ENCODE results near the gene RSAD2. TPM values are rescaled to one million over a fixed set of nuclear protein-coding genes. Genes with fewer than 3 reads are reported as not detected.

RSAD2 gene
- total and polyA plus RNA-seq, 9 of the 15 experiments (the other 6 are each of a cell fraction or from before 2014, with no cell fraction given), result 0.15 to 1.4 (median 0.28) TPM

- no peak for TF ChIP-seq RBM34 (IDR thresholded peaks at IDR 0.05; ENCODE audit: borderline replicate concordance, insufficient read depth, low read length)
- TF ChIP-seq NCOA2 (IDR thresholded peaks at IDR 0.05; ENCODE audit: partially characterized antibody in 2 of 2), result no peak
- no peak for TF ChIP-seq HDGF (IDR thresholded peaks at IDR 0.05)
- no peak for TF ChIP-seq NFIX (CRISPR knock-in tag; IDR thresholded peaks at IDR 0.05; ENCODE audit: low read depth)
- no peak for TF ChIP-seq ZNF512 (tag; IDR thresholded peaks at IDR 0.05)
- no peak for TF ChIP-seq SMC3 (conservative IDR thresholded peaks at IDR 0.05; ENCODE audit: insufficient read depth, low read depth, low read length)
- TF ChIP-seq SMAD3 (CRISPR knock-in tag; conservative IDR thresholded peaks at IDR 0.05), result no peak
- no peak for TF ChIP-seq RFX7 (CRISPR knock-in tag; IDR thresholded peaks at IDR 0.05)
- no peak for TF ChIP-seq POLR2B (IDR thresholded peaks at IDR 0.05; ENCODE audit: low read depth, partially characterized antibody)
- TF ChIP-seq ARID3A (IDR thresholded peaks at IDR 0.05; ENCODE audit: borderline replicate concordance, low read depth, low read length), result no peak
- no peak for TF ChIP-seq CAMTA2 (CRISPR knock-in tag; conservative IDR thresholded peaks at IDR 0.05)
- TF ChIP-seq ZNF431 (CRISPR knock-in tag; IDR thresholded peaks at IDR 0.05), result no peak
- peak; percentile 72; the same call in 1 of the 2 replicates for TF ChIP-seq SMARCE1 (IDR thresholded peaks at IDR 0.05)
- no peak for TF ChIP-seq PHB (CRISPR knock-in tag; IDR thresholded peaks at IDR 0.05)
- TF ChIP-seq MYNN (IDR thresholded peaks at IDR 0.05), result no peak
- no peak for TF ChIP-seq MYNN (CRISPR knock-in tag; IDR thresholded peaks at IDR 0.05)
- no peak for TF ChIP-seq ZNF77 (CRISPR knock-in tag; IDR thresholded peaks at IDR 0.05)
- 0 out of 2 replicates have a peak, but pooled peaks have one; percentile 16 for TF ChIP-seq NFIC (IDR thresholded peaks at IDR 0.05)
- TF ChIP-seq ZNF121 (CRISPR knock-in tag; conservative IDR thresholded peaks at IDR 0.05), result no peak
- no peak for TF ChIP-seq MCM2 (IDR thresholded peaks at IDR 0.05; ENCODE audit: low read depth)
- no peak for TF ChIP-seq SP1 (CRISPR knock-in tag; IDR thresholded peaks at IDR 0.05)
- no peak for TF ChIP-seq XRCC3 (IDR thresholded peaks at IDR 0.05)
- TF ChIP-seq ZNF780A (CRISPR knock-in tag; IDR thresholded peaks at IDR 0.05), result no peak
- no peak for TF ChIP-seq TFAM (CRISPR knock-in tag; conservative IDR thresholded peaks at IDR 0.05)
- TF ChIP-seq KDM2B (CRISPR knock-in tag; IDR thresholded peaks at IDR 0.05), result no peak
- TF ChIP-seq GATAD2A (IDR thresholded peaks at IDR 0.05), result no peak
- TF ChIP-seq TEAD4 (IDR thresholded peaks at IDR 0.05; ENCODE audit: low read length), result peak; percentile 85
- no peak for TF ChIP-seq TEAD4 (CRISPR knock-in tag; IDR thresholded peaks at IDR 0.05; ENCODE audit: borderline replicate concordance)
- TF ChIP-seq PHF21A (IDR thresholded peaks at IDR 0.05; ENCODE audit: borderline replicate concordance, low read depth), result no peak
Observed at GRCh38 chr2:6883448-6884122, 6.0 kb downstream of the RSAD2 start (continued).
